22Rv1 (cell line): ENCODE data around the gene SBF2.

Source experiments
- H3K27ac ChIP-seq: fragments of 450-650 bp; 2 replicates; pipeline ENCODE4 v1.5.1; 2017
- CTCF ChIP-seq: fragments of 450-650 bp; IDR thresholded peaks from 2 replicates; pipeline ENCODE4 v1.5.1; 2017; ENCODE audit warnings: mild to moderate bottlenecking
- ZFX ChIP-seq: fragments of 450-650 bp; IDR thresholded peaks from 2 replicates; pipeline ENCODE4 v1.6.1; 2017; ENCODE audit warnings: antibody characterized with exemption, borderline replicate concordance

The SBF2 gene

DNA sequence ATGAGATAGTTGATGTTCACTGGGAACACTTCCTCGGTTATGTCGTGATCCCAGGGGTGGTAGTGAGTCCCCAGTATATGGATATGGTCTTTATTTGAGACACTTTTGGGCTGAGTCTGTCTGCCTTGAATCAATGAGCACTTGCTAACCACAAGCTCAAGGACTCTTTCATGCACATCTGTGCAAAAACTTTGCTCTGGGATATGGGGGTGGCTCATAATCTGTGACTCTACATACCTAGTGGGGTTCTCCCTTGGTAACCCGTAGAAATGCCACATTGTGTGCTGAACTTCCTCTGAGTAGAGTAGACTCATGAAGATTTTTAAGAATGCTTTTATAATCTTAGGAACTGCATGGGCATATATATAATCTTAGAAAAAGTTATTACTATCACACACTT is 560.8 kb downstream of the SBF2 start:
- TF ChIP-seq CTCF = no peak
- TF ChIP-seq ZFX = no peak
- no peak overlapping the region for H3K27ac ChIP-seq

- no peak overlapping the region for H3K27ac ChIP-seq
- no peak for TF ChIP-seq ZFX
- TF ChIP-seq CTCF = no peak
Observed at GRCh38 chr11:9732453-9732852, 561.6 kb downstream of the SBF2 start.

- H3K27ac ChIP-seq = no peak overlapping the region
- TF ChIP-seq ZFX (no peak), CTCF (no peak)
Observed at GRCh38 chr11:9731256-9731655, 562.8 kb downstream of the SBF2 start.
